SU-DHL-6 (cell line): Measurements from ENCODE around the gene AGFG1.

Experiments
- H2AFZ ChIP-seq: fragments of 200-600 bp; sonication (generic); 2 replicates; pipeline ENCODE4 v1.6.1; 2014; ENCODE audit warnings: low read depth, mild to moderate bottlenecking, moderate library complexity, mixed read lengths, antibody characterized with exemption, low read length; ENCODE audit not compliant: severe bottlenecking
- H3F3A ChIP-seq: fragments of 200-600 bp; shearing (Covaris generic); 2 replicates; pipeline ENCODE4 v1.6.0; 2016; ENCODE audit warnings: antibody characterized with exemption, mild to moderate bottlenecking; ENCODE audit not compliant: insufficient read depth
- H3K27ac ChIP-seq: fragments of 200-600 bp; sonication (generic); 2 replicates; pipeline ENCODE4 v1.5.1; 2016; ENCODE audit warnings: low read depth, mild to moderate bottlenecking, low read length, moderate library complexity, mixed read lengths
- H3K27me3 ChIP-seq: fragments of 200-600 bp; sonication (generic), shearing (Covaris generic); 2 replicates; pipeline ENCODE4 v1.6.0; 2014; ENCODE audit warnings: mild to moderate bottlenecking, low read length
- H3K36me3 ChIP-seq: fragments of 200-600 bp; sonication (generic); 2 replicates; pipeline ENCODE4 v1.6.1; 2014; ENCODE audit warnings: mild to moderate bottlenecking, low read length, mixed read lengths
- H3K4me2 ChIP-seq: fragments of 300-600, 200-600 bp; shearing (Covaris generic), sonication (generic); 2 replicates; pipeline ENCODE4 v1.6.0; 2014; ENCODE audit warnings: low read length, low read depth, mild to moderate bottlenecking; ENCODE audit not compliant: poor library complexity, severe bottlenecking
- H3K4me3 ChIP-seq: fragments of 200-600 bp; sonication (generic); 2 replicates; pipeline ENCODE4 v1.5.1; 2014; ENCODE audit warnings: antibody characterized with exemption, low read length, mild to moderate bottlenecking, mixed read lengths; ENCODE audit not compliant: insufficient read depth, poor library complexity, severe bottlenecking
- H3K79me2 ChIP-seq: fragments of 200-600 bp; sonication (generic); 2 replicates; pipeline ENCODE4 v1.6.1; 2014; ENCODE audit warnings: mild to moderate bottlenecking, low read length, moderate library complexity; ENCODE audit not compliant: insufficient read depth
- H3K9ac ChIP-seq: fragments of 200-600 bp; sonication (generic); 2 replicates; pipeline ENCODE4 v1.7.0; 2014; ENCODE audit warnings: mild to moderate bottlenecking, low read length
- H3K9me2 ChIP-seq: fragments of 200-600 bp; sonication (generic); replicated peaks from 2 replicates; pipeline ENCODE4 v1.6.1; 2014; ENCODE audit warnings: low read length; ENCODE audit not compliant: insufficient read depth
- H3K9me3 ChIP-seq: fragments of 200-600 bp; sonication (generic); 2 replicates; pipeline ENCODE4 v1.6.1; 2014; ENCODE audit warnings: low read length, mixed read lengths; ENCODE audit not compliant: insufficient read depth
- H4K20me1 ChIP-seq: fragments of 200-600 bp; sonication (generic); 2 replicates; pipeline ENCODE4 v1.6.1; 2014; ENCODE audit warnings: low read depth, mild to moderate bottlenecking, antibody characterized with exemption, low read length, moderate library complexity, mixed read lengths
- EZH2phosphoT487 ChIP-seq: fragments of 200-600 bp; sonication (generic), shearing (Covaris generic); conservative IDR thresholded peaks from 2 replicates; pipeline ENCODE4 v1.6.1; 2018; ENCODE audit warnings: mild to moderate bottlenecking, antibody characterized with exemption, low read length, moderate library complexity, mixed read lengths
- TF ChIP-seq, protein P1 (sequence below): fragments of 200-600 bp; sonication (generic); IDR thresholded peaks from one replicate; pipeline ENCODE4 v1.5.1; 2017; ENCODE audit warnings: antibody characterized with exemption, mild to moderate bottlenecking, low read length, moderate library complexity; ENCODE audit not compliant: insufficient read depth, poor library complexity, severe bottlenecking

The AGFG1 gene

DNA sequence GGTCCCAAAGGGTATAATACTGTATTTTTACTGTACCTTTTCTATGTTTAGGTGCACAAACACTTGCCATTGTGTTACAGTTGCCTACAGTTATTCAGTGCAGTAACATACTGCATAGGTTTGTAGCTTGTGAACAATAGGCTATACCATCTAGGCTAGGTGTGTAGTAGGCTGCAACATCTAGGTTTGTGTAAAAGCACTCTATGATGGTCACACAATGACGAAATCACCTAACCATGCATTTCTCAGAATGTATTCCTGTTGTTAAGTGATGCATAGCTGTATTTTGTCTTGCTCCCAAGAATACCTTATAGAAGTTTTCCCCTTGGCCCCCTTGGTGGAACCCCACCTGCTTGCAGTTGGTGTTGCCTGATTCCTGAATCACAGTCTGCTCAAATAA, 29.3 kb upstream of the AGFG1 start:
- no peaks in the 10 kb centered on the region for H3K36me3 ChIP-seq
- no peak overlapping the region for H3K4me3 ChIP-seq
- TF ChIP-seq, protein P1, sequence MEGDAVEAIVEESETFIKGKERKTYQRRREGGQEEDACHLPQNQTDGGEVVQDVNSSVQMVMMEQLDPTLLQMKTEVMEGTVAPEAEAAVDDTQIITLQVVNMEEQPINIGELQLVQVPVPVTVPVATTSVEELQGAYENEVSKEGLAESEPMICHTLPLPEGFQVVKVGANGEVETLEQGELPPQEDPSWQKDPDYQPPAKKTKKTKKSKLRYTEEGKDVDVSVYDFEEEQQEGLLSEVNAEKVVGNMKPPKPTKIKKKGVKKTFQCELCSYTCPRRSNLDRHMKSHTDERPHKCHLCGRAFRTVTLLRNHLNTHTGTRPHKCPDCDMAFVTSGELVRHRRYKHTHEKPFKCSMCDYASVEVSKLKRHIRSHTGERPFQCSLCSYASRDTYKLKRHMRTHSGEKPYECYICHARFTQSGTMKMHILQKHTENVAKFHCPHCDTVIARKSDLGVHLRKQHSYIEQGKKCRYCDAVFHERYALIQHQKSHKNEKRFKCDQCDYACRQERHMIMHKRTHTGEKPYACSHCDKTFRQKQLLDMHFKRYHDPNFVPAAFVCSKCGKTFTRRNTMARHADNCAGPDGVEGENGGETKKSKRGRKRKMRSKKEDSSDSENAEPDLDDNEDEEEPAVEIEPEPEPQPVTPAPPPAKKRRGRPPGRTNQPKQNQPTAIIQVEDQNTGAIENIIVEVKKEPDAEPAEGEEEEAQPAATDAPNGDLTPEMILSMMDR = no peak
- no peak for TF ChIP-seq EZH2phosphoT487
- H3K79me2 ChIP-seq = no peaks in the 10 kb centered on the region
- H2AFZ ChIP-seq = no peak overlapping the region
- H3K27me3 ChIP-seq = no peaks in the 10 kb centered on the region
- no peak overlapping the region for H3K27ac ChIP-seq
- no peaks in the 10 kb centered on the region for H4K20me1 ChIP-seq
- no peak overlapping the region for H3K4me2 ChIP-seq
- H3K9me2 ChIP-seq = no peaks in the 10 kb centered on the region
- H3K9me3 ChIP-seq = no peaks in the 10 kb centered on the region
- no peak overlapping the region for H3K9ac ChIP-seq
- H3F3A ChIP-seq = no peaks in the 10 kb centered on the region

DNA sequence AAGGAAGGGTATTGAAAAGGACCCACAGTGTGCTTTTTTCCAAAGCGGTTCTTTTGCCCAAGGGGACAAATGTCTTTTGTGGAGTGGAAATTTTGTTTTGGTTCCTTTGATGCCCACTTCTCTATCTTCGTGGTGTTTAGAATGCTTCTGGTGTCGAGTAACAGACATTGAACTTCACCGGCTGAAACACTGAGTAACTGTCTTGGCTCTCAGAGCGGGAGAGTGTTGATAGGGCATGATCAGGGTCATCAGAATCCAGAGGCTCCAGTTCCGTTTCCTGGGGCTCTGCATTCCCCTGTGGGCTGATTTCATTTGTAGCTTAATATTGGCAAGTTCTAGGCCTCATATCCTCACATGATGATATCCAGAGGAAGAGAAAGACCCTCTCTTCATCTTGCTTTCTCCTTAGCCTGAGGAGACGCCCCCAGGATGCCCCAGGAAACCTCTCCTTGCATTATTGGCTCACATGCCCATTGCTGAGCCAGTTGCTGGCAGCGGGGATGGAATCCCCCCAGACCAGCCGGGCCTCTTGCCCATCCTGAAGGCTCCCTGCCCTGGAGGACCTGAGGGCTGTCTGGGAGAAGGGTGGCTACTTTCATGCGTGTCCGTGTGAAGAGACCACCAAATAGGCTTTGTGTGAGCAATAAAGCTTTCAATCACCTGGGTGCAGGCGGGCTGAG, 27.9 kb upstream of the AGFG1 start:
- Histone ChIP-seq H3K36me3 (no peaks in the 10 kb centered on the region), H3K9me3 (no peaks in the 10 kb centered on the region), H3K4me3 (no peak overlapping the region), H3K27ac (no peak overlapping the region), H3K79me2 (no peaks in the 10 kb centered on the region), H3F3A (no peaks in the 10 kb centered on the region), H3K9ac (no peak overlapping the region), H3K9me2 (no peaks in the 10 kb centered on the region), H3K27me3 (no peaks in the 10 kb centered on the region), H3K4me2 (no peak overlapping the region), H2AFZ (no peak overlapping the region), H4K20me1 (no peaks in the 10 kb centered on the region)
- no peak for TF ChIP-seq EZH2phosphoT487
- TF ChIP-seq, protein P1 = no peak

DNA sequence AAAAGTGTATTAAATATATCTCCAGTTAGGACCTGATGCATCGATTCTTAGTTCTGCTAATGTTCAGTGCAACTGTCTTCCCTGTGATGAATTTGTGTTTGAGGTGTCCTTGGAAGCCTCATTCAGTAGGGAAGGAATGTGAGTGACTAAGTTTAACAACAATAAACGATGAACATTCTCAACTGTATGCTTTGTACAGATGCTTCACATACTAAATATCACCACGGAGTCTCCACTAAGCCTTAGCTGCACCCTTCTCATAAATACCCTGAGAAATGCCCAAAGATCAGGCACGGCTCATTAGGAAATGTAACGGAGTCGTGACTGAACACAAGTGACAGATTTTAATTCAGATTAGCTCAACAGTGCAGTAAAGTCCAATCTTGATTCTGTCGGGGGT, 24.4 kb upstream of the AGFG1 start:
- no peak overlapping the region for H3K9ac ChIP-seq
- no peaks in the 10 kb centered on the region for H3K36me3 ChIP-seq
- no peaks in the 10 kb centered on the region for H3K9me2 ChIP-seq
- no peaks in the 10 kb centered on the region for H3K79me2 ChIP-seq
- TF ChIP-seq EZH2phosphoT487 = no peak
- TF ChIP-seq, protein P1 = no peak
- no peak overlapping the region for H3K27ac ChIP-seq
- no peaks in the 10 kb centered on the region for H4K20me1 ChIP-seq
- no peaks in the 10 kb centered on the region for H3K27me3 ChIP-seq
- no peak overlapping the region for H3K4me2 ChIP-seq
- H2AFZ ChIP-seq = no peak overlapping the region
- no peaks in the 10 kb centered on the region for H3F3A ChIP-seq
- H3K9me3 ChIP-seq = no peaks in the 10 kb centered on the region
- no peak overlapping the region for H3K4me3 ChIP-seq
